GM12878 (cell line): ENCODE results near the gene FURIN.

Experiments
- JUND ChIP-seq: IDR thresholded peaks from 2 replicates; pipeline ENCODE4 v1.6.1; 2012; ENCODE audit warnings: low read depth, mild to moderate bottlenecking, low read length, improper control_type of control experiment, moderate library complexity
- NRF1 ChIP-seq: conservative IDR thresholded peaks from 2 replicates; pipeline ENCODE4 v1.6.1; 2011; ENCODE audit warnings: mild to moderate bottlenecking, low read depth, low read length, improper control_type of control experiment
- POLR2A ChIP-seq: IDR thresholded peaks from 2 replicates; pipeline ENCODE4 v1.6.1; 2011; ENCODE audit warnings: low read depth, mild to moderate bottlenecking, low read length
- RFX5 ChIP-seq: IDR thresholded peaks from 2 replicates; pipeline ENCODE4 v1.6.1; 2011; ENCODE audit warnings: low read depth, low read length, improper control_type of control experiment
- TF ChIP-seq, protein P1 (sequence below): fragments of 150-350 bp; IDR thresholded peaks from 2 replicates; pipeline ENCODE4 v1.6.1; 2016; ENCODE audit warnings: low read depth, low read length
- TF ChIP-seq, protein P2 (sequence below): IDR thresholded peaks from 2 replicates; pipeline ENCODE4 v1.6.1; 2011; ENCODE audit warnings: low read depth, low read length, improper control_type of control experiment, borderline replicate concordance

DNA sequence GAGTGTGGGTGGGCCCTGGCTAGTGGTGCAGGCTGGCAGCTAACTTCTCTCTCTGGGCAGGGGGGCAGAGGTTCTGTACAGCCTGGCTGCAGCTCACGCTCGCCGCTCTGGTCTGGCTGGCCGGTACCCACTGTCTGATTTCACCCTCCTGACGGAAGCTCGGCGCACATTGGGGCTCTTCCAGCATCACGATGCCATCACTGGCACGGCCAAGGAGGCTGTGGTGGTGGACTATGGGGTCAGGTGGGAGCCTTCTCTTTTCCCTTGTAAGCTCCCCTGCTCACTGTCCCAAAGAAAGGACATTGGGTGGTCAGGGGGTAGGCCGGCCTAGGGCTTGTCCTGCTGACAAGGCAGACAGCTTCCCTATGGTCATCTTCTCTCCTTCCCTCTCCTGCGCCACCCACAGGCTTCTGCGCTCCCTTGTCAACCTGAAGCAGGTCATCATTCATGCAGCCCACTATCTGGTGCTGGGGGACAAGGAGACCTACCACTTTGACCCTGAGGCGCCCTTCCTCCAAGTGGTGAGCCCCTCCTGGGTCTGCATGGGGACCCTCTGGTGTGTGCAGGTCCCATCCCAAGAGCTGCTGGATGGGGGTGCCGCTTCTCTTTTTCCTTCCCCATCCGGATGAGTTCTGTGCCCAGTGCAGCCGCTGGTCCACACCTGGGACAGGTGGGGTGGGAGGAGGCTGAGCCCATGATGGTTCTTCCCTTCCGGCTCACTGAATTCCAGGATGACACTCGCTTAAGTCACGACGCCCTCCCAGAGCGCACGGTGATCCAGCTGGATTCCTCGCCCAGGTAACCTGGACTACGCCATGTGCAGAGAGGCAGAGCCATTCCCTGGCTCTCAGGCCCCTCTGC lies 42.3 kb downstream of the FURIN start:
- TF ChIP-seq POLR2A (no peak), JUND (no peak), NRF1 (no peak), RFX5 (no peak)
- TF ChIP-seq, protein P1, sequence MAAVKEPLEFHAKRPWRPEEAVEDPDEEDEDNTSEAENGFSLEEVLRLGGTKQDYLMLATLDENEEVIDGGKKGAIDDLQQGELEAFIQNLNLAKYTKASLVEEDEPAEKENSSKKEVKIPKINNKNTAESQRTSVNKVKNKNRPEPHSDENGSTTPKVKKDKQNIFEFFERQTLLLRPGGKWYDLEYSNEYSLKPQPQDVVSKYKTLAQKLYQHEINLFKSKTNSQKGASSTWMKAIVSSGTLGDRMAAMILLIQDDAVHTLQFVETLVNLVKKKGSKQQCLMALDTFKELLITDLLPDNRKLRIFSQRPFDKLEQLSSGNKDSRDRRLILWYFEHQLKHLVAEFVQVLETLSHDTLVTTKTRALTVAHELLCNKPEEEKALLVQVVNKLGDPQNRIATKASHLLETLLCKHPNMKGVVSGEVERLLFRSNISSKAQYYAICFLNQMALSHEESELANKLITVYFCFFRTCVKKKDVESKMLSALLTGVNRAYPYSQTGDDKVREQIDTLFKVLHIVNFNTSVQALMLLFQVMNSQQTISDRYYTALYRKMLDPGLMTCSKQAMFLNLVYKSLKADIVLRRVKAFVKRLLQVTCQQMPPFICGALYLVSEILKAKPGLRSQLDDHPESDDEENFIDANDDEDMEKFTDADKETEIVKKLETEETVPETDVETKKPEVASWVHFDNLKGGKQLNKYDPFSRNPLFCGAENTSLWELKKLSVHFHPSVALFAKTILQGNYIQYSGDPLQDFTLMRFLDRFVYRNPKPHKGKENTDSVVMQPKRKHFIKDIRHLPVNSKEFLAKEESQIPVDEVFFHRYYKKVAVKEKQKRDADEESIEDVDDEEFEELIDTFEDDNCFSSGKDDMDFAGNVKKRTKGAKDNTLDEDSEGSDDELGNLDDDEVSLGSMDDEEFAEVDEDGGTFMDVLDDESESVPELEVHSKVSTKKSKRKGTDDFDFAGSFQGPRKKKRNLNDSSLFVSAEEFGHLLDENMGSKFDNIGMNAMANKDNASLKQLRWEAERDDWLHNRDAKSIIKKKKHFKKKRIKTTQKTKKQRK, result no peak
- TF ChIP-seq, protein P2, sequence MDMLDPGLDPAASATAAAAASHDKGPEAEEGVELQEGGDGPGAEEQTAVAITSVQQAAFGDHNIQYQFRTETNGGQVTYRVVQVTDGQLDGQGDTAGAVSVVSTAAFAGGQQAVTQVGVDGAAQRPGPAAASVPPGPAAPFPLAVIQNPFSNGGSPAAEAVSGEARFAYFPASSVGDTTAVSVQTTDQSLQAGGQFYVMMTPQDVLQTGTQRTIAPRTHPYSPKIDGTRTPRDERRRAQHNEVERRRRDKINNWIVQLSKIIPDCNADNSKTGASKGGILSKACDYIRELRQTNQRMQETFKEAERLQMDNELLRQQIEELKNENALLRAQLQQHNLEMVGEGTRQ, result no peak
